ENCODE data around the gene ZSWIM7. TPM values are rescaled to one million over a fixed set of nuclear protein-coding genes. Genes with fewer than 3 reads are reported as not detected.

ZSWIM7 gene
- total RNA-seq, 1 experiment from 2014 or later: 37.8 TPM

- Histone ChIP-seq H3T11ph (ENCODE audit: low read length) (no peak overlapping the region), H3K56ac (ENCODE audit: insufficient read length, low read depth, low read length) (no peak overlapping the region), H3K79me1 (ENCODE audit: insufficient read depth, low read depth, low read length, poor library complexity, severe bottlenecking) (no peaks in the 10 kb centered on the region), H4K5ac (ENCODE audit: insufficient read length, low read depth, low read length) (no peak overlapping the region), H2BK15ac (ENCODE audit: low read depth, low read length) (no peak overlapping the region), H2AK5ac (ENCODE audit: insufficient read length, low read length) (no peak overlapping the region), H2BK120ac (ENCODE audit: low read depth, low read length, poor library complexity, severe bottlenecking) (no peak overlapping the region), H3K23ac (ENCODE audit: insufficient read length, low read depth, low read length) (no peak overlapping the region), H3K4me1 (ENCODE audit: insufficient read depth, low read length) (peaks cover 6% of the 10 kb centered on the region; the same call in 1 of the 2 replicates), H4K20me1 (ENCODE audit: control insufficient read depth, insufficient read depth, insufficient read length) (no peaks in the 10 kb centered on the region), H3K23me2 (ENCODE audit: insufficient read length, low read depth, low read length, poor library complexity, severe bottlenecking) (no peaks in the 10 kb centered on the region), H3K9ac (ENCODE audit: extremely low read depth, insufficient read length, low read length) (no peak overlapping the region), H3K27ac (ENCODE audit: insufficient read length, low read depth, low read length) (no peak overlapping the region), H3K27me3 (ENCODE audit: insufficient read depth, low read length) (no peaks in the 10 kb centered on the region), H3K14ac (ENCODE audit: insufficient read depth, low read length) (no peak overlapping the region), H2BK5ac (ENCODE audit: insufficient read length, low read length) (no peak overlapping the region), H3K79me2 (ENCODE audit: insufficient read depth, low read length) (no peaks in the 10 kb centered on the region), H2BK20ac (ENCODE audit: low read depth, low read length, poor library complexity, severe bottlenecking) (no peak overlapping the region), H4K91ac (ENCODE audit: insufficient read length, low read depth, low read length) (no peak overlapping the region), H3K9me3 (ENCODE audit: control insufficient read depth, low read depth, low read length) (no peaks in the 10 kb centered on the region), H2AFZ (ENCODE audit: low read length) (no peak overlapping the region), H4K8ac (replicated peaks; ENCODE audit: insufficient read length, low read depth, low read length) (no peak overlapping the region), H3K18ac (ENCODE audit: insufficient read length, low read depth, low read length) (no peak overlapping the region), H3K4me2 (ENCODE audit: insufficient read depth, insufficient read length, low read length) (no peak overlapping the region), H2BK12ac (ENCODE audit: insufficient read length, low read depth, low read length) (no peak overlapping the region), H3K4ac (ENCODE audit: low read depth, low read length) (no peak overlapping the region)
- no peak overlapping the region for H3K27ac Mint-ChIP-seq
- no peaks in the 10 kb centered on the region for H3K9me3 Mint-ChIP-seq
- no peaks in the 10 kb centered on the region; the same call in none of the 2 replicates for H3K27me3 Mint-ChIP-seq (ENCODE audit: low read depth)
- peaks cover 17 to 23% of the 10 kb centered on the region in 2 experiments for H3K4me1 Mint-ChIP-seq
- no CpG with 5 or more reads among the region's 6 CpGs for WGBS (ENCODE audit: extremely low coverage, insufficient read length, low lambda C conversion rate)
- H3K36me3 Mint-ChIP-seq (ENCODE audit: insufficient read depth in 1 of 3, low read depth in 3 of 3): peaks cover 0 to 2% (median 2%) of the 10 kb centered on the region in 3 experiments; a peak in 3 of 7 replicates
- no peak for DNase-seq
- no peak overlapping the region for H3K4me3 Mint-ChIP-seq
- no peak for TF ChIP-seq CTCF (conservative IDR thresholded peaks at IDR 0.05)
Measured at GRCh38 chr17:15957206-15957605, 42.3 kb downstream of the ZSWIM7 start.
